HG02588 (cell line): ENCODE measurements around the gene GRM5.

Experiments used
- ATAC-seq: cut with Tn5 transposase; IDR thresholded peaks from one replicate; pipeline ENCODE4 v1.9.1; 2021; ENCODE audit warnings: mild to moderate bottlenecking, moderate library complexity; ENCODE audit not compliant: unreplicated experiment

The GRM5 gene

GRCh38 chr11:88454881-88455280 is 610.9 kb downstream of the GRM5 start:
- no peak for ATAC-seq
